GM21619 (cell line): ENCODE results near the gene KRT12.

ENCODE experiments used
- ATAC-seq: cut with Tn5 transposase; IDR thresholded peaks from one replicate; pipeline ENCODE4 v1.9.1; 2021; ENCODE audit not compliant: unreplicated experiment

KRT12 gene

GRCh38 chr17:40866838-40867237 lies at the start of gene KRT12:
KRT12 (minus strand) TSS chr17:40867223; CDS start chr17:40867186, 37 bp downstream.
- no peak for ATAC-seq

- ATAC-seq: no peak
These were observed 49.3 kb upstream of the KRT12 start for GRCh38 chr17:40916366-40916765.

GRCh38 chr17:40915721-40916256 lies 48.8 kb upstream of the KRT12 start:
- no peak for ATAC-seq

DNA sequence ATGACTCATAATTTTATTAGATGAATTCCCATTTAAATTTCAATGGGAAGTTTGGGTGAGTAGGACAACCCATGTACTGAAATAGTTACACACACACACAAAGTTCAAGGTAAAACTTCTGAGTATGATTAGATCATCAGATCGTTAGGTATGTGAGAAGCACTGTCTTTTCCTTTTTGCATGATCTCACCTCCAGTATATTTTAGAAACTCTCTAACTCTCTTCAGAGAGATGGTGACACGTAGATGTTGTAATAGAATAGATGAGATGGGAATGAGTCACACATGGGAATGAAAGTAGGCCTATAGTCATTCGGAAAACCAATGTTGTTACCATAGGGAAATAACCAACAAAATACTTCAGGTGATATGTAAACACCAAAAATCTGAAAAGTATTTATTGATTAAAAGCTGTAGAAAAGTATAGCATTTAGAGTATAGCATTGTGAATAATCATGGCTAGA lies 48.2 kb upstream of the KRT12 start:
- no peak for ATAC-seq

GRCh38 chr17:40914075-40914855 lies 47.2 kb upstream of the KRT12 start:
- no peak for ATAC-seq

DNA sequence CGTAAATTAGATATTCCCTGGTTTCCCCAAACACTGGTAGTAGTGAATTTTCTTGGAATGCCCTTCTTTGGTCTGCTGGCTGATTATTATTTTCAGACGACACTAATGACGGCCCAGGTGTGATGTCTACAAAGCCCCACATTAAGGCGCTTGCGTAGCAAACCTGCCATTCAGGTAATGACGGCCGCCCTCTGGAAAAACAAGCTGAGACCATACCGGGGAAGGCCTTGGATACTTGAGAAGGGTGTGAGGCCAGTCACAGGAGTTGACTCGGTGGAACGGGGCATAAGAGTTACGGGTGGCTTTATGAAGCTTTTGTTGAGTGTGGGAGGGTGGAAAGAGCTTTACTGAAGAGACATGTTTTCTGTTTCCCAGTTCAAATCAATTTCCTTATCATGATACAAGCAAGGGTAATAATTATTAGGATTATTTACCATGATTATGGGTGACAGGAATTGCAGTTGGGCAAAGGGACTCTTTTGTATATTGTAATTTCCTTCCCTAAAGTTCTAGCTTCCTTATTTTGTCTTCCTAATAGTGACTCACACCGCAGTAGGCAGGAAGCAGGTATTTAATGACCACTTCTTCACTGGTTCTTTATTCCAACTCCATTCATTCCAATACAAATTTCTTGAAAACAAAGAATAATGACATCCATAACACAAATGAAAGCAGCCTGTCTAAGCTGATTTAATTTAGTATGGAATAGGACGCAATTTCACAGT lies 45.6 kb upstream of the KRT12 start:
- no peak for ATAC-seq

- ATAC-seq: no peak
These were observed 43.4 kb upstream of the KRT12 start for GRCh38 chr17:40910441-40910841.

- ATAC-seq: no peak
These were observed 42.7 kb upstream of the KRT12 start for GRCh38 chr17:40909755-40910154.

- ATAC-seq: no peak
These were observed 42.3 kb upstream of the KRT12 start for GRCh38 chr17:40909351-40909750.

DNA sequence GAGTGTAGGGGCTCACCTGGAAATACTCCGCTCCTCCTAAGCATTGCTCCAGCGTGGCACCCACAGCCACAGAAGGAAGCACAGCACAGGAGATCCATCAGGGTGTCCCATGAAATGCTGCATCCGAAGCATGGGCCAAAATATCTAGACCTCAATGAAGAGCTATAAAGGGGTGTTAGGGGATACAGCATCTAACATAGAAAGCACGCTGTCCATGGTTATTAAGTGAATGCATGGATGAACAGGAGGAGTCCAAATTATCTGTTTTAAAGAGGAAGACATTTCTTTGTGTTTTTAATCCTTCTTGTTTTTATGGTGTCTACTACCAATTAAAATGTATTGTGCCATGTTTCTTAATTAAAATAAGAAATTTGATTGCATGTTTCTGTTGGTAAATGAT lies 39.6 kb upstream of the KRT12 start:
- ATAC-seq: no peak

DNA sequence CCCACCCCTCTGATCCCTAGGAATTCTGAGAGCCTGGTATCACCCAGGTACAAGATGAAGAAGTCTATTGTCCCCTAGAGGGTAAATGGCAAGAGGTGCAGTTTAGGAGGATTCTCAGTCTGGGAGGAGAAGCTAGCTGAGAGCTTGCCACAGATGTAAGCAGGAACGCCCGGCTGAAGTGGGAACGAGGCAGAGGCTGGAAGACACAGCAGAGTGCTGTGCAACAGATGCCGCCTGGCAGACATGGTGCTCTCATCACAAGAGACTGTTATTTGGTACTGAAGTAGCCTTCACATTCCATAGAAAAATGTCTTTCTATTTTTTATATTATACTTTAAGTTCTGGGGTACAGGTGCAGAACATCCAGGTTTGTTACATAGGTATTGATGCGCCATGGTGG lies 38.3 kb upstream of the KRT12 start:
- no peak for ATAC-seq

GRCh38 chr17:40903129-40903847 lies 36.3 kb upstream of the KRT12 start:
- ATAC-seq: no peak

DNA sequence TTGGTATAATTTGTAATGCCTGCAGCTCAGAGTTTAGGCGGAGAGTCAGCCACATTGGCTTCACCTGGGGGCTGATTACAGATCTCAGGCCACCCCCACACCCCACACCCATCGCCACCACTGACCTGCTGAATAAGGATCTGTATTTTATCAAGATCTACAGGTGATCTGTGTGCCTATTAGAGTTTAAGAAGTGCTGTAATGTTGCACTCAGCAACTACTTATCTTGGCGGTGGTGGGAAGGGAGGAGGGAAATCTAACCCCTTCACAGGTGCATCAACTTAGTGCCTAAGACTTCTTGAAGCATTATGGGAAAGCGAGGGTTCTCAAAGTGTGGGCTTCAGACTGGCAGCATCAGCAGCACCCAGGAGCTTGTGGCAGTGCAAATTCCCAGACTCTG lies 35.5 kb upstream of the KRT12 start:
- ATAC-seq: no peak

DNA sequence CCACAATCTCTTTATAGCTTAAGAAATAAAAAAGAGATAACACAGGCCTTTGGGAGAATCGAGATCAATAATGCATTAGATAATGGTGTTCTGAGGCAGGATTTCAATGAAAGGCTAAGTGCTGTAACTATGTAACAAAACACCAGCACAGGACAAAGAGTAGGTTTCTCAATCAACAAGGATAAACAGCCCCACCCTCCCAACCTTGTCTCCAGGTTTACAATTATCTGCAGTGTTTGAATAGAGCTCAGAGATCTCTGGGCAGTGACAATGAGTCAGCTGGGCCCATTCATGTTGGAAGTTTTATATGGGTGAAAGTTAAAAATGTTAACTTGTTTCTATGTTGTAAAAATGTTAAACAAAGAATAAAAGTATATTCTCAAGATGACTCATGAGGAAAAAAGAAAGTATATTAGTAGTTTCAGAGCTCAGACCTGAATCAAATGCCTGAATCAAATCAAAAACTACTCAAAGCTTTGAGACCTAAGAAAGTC lies 35.0 kb upstream of the KRT12 start:
- no peak for ATAC-seq

DNA sequence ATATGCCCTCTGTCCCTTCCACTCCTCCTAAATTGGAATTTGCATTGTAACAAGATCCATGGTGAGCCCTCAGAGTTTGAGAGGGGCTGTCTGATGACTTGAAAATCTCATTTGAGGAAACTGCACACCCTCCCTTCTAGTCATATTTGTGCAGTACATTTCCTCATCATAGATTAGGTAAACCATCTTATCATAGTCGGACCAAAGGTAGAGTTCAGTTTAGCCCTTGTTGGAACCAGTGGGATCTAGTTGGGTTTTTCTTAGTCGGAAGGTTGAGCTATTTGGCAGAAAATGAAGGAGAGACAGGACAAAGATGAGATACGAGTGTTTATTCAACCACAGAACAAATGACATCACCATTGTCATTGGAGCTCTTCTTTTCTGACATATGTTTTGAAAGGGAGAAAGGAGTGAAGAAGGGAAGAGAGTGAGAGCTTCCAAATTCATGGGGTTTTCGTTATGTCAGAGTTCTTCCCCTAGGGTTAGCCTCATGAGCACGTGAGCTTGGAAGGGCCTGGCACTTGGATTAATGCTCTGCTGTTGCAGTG lies 33.9 kb upstream of the KRT12 start:
- ATAC-seq: no peak

DNA sequence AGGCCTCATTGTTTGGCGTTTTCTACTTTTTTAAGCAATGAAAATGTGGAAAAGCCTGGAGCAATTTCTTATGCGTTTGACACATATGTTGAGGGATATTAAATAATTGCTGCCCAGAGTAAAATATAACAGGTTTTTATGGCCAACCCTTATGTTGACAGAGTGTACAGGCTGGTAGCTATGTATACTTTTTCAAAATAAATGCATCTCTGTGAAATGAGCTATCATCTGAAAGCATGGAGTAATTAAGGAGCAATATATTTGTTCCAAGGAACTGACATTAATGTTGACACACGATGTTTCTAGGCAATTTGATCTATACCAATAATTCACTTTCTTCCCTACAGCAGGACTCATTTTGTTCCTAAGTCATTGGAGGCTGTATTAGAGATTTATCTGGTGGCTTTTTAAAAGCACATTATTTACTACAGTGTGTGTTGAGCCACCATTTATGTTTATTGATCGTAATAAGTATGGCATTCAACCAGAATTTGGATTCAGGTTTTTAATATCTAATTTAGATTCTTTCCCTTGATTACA lies 30.0 kb upstream of the KRT12 start:
- ATAC-seq: no peak

DNA sequence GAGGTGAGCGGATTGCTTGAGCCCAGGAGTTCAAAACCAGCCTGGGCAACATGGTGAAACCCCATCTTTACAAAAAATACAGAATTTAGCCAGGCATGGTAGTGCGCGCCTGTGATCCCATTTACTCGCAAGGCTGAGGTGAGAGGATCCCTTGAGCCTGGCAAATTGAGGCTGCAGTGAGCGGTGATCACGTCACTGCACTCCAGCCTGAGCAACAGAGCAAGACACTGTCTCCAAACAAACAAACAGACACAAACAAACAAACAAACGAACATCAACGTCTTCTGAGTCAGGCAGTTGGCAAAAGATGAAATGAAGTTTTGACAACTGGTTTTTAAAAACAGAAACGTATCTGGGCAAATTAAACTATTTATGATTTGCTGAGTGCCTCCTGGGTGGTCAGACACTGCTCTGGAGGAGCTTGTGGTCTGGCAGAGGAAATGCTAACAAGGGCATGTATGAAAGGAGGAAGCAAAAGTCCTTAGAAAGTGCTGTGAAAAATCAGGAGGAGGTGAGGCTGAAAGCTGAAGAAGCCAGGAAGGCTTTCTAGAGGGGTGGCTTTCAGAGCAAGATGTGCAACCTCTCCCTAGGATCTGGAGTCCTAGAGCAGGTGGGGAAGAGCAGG lies 28.2 kb upstream of the KRT12 start:
- no peak for ATAC-seq

- no peak for ATAC-seq
These were observed 21.2 kb upstream of the KRT12 start for GRCh38 chr17:40888196-40888720.

- no peak for ATAC-seq
These were observed 19.1 kb upstream of the KRT12 start for GRCh38 chr17:40886090-40886489.
